Panc1 (cell line): ENCODE results near the gene CRYBG1. TPM values are rescaled to one million over a fixed set of nuclear protein-coding genes. Genes with fewer than 3 reads are reported as not detected.

Experiments
- ATAC-seq: fragments of 200-7000 bp; cut with Tn5 transposase; 2 replicates; pipeline ENCODE4 v1.9.1; 2020; ENCODE audit warnings: mild to moderate bottlenecking, moderate library complexity
- BruUV-seq: library from RNA; stranded (reverse); fragments of 400-500 nt; replicated peaks from 2 replicates; lab custom pipeline; 2021; lab: Mats Ljungman, UMichigan
- CTCF ChIA-PET: fragments of 300-600 bp; sonication (Branson Sonifier 250); formaldehyde crosslinking; loops from one replicate; lab custom pipeline; 2022; ENCODE audit warnings: antibody characterized with exemption; lab: Charles Lee
- POLR2A ChIA-PET: fragments of 300-600 bp; sonication (Branson Sonifier 250); formaldehyde crosslinking; loops from one replicate; lab custom pipeline; 2022; ENCODE audit warnings: antibody characterized with exemption; lab: Charles Lee
- DNase-seq: peaks from one replicate; pipeline ENCODE4 v3.0.0-alpha.2; 2010; ENCODE audit warnings: low read depth, low spot score
- H3K27ac ChIP-seq: 2 replicates; pipeline ENCODE4 v1.5.1; 2011; ENCODE audit warnings: mild to moderate bottlenecking, low read length, inconsistent platforms
- H3K27me3 ChIP-seq: fragments of 200-500 bp; sonication (Bioruptor generic); 2 replicates; pipeline ENCODE4 v1.6.0; 2014; ENCODE audit warnings: low read length, inconsistent platforms; ENCODE audit not compliant: control insufficient read depth, insufficient read depth
- H3K36me3 ChIP-seq: fragments of 200-500 bp; sonication (Bioruptor generic); 2 replicates; pipeline ENCODE4 v1.5.1; 2014; ENCODE audit warnings: inconsistent platforms, mild to moderate bottlenecking, low read length, moderate library complexity; ENCODE audit not compliant: control insufficient read depth, insufficient read depth
- H3K4me1 ChIP-seq: 2 replicates; pipeline ENCODE4 v1.5.1; 2011; ENCODE audit warnings: inconsistent platforms, mild to moderate bottlenecking, low read length, moderate library complexity; ENCODE audit not compliant: control insufficient read depth, insufficient read depth
- H3K4me3 ChIP-seq, 2 experiments: 2 replicates each; pipeline ENCODE4 v1.5.1; 2011 to 2012; ENCODE audit warnings: low read depth in 2 of 2, low read length in 2 of 2, mild to moderate bottlenecking in 2 of 2, inconsistent platforms in 1 of 2, moderate library complexity in 1 of 2
- H3K9me3 ChIP-seq: fragments of 200-500 bp; sonication (Bioruptor generic); 2 replicates; pipeline ENCODE4 v1.5.1; 2014; ENCODE audit warnings: low read depth, mild to moderate bottlenecking, inconsistent platforms, low read length, moderate library complexity; ENCODE audit not compliant: control insufficient read depth, insufficient read depth
- POLR2AphosphoS5 ChIP-seq: IDR thresholded peaks from 2 replicates; pipeline ENCODE4 v1.6.1; 2012; ENCODE audit warnings: mild to moderate bottlenecking, low read depth, low read length, moderate library complexity
- SIN3A ChIP-seq: IDR thresholded peaks from 2 replicates; pipeline ENCODE4 v1.6.1; 2012; ENCODE audit warnings: low read depth, mild to moderate bottlenecking, low read length, moderate library complexity, borderline replicate concordance; ENCODE audit not compliant: insufficient read depth
- TCF7L2 ChIP-seq: IDR thresholded peaks from 2 replicates; pipeline ENCODE4 v1.6.1; 2011; ENCODE audit warnings: mild to moderate bottlenecking, low read depth, low read length, inconsistent platforms
- in situ Hi-C: cut with HindIII; loops from 2 replicates; pipeline ENCODE4 v1.10.0; 2016; ENCODE audit warnings: low sequenced_read_pairs, low pct_unique_long_range_greater_than_20kb
- intact Hi-C: fragments of 100-400 bp; cut with micrococcal nuclease; formaldehyde crosslinking; loops from one replicate; pipeline ENCODE4 v1.10.0; 2022; ENCODE audit not compliant: unreplicated experiment
- total RNA-seq: library from RNA; stranded (reverse); gene quantifications from one replicate; pipeline ENCODE4 v1.2.1, GENCODE V29; 2021; ENCODE audit not compliant: unreplicated experiment
- TF ChIP-seq, protein P1 (sequence below): fragments of 450-650 bp; IDR thresholded peaks from 2 replicates; pipeline ENCODE4 v1.5.1; 2017; ENCODE audit warnings: mild to moderate bottlenecking
- TF ChIP-seq, protein P2 (sequence below), 2 experiments: IDR thresholded peaks; 2 replicates each; pipeline ENCODE4 v1.6.1; 2011 to 2012; ENCODE audit warnings: low read depth in 2 of 2, control low read depth in 1 of 2, low read length in 1 of 2, mild to moderate bottlenecking in 1 of 2, moderate library complexity in 1 of 2; ENCODE audit not compliant: insufficient read depth in 1 of 2

Gene CRYBG1
- total RNA-seq, 1 experiment from 2014 or later = 32.3 TPM

DNA sequence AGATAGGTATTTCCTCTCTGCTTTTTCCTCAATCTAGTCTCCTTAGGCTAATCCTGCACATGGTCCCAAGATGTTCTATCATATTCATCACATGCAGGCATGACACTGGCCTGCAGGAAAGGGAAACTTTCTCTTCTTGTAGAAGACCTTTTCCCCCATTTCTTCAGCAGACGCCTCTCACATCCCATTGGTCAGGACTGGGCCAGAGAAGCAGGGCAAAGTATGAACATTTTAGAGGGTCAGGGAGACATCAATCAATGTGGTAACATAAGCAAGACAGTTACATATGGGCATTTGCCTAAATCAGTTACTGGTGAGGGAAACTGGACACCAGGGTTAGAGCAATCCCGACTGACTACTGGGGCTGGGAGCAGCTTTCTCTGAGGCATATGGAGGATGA lies 90.1 kb downstream of the CRYBG1 start:
- ChIA-PET CTCF (no interaction called here), POLR2A (no interaction called here)
- TF ChIP-seq SIN3A (no peak), TCF7L2 (no peak), POLR2AphosphoS5 (no peak)
- TF ChIP-seq, protein P1, sequence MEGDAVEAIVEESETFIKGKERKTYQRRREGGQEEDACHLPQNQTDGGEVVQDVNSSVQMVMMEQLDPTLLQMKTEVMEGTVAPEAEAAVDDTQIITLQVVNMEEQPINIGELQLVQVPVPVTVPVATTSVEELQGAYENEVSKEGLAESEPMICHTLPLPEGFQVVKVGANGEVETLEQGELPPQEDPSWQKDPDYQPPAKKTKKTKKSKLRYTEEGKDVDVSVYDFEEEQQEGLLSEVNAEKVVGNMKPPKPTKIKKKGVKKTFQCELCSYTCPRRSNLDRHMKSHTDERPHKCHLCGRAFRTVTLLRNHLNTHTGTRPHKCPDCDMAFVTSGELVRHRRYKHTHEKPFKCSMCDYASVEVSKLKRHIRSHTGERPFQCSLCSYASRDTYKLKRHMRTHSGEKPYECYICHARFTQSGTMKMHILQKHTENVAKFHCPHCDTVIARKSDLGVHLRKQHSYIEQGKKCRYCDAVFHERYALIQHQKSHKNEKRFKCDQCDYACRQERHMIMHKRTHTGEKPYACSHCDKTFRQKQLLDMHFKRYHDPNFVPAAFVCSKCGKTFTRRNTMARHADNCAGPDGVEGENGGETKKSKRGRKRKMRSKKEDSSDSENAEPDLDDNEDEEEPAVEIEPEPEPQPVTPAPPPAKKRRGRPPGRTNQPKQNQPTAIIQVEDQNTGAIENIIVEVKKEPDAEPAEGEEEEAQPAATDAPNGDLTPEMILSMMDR = no peak
- TF ChIP-seq, protein P2, sequence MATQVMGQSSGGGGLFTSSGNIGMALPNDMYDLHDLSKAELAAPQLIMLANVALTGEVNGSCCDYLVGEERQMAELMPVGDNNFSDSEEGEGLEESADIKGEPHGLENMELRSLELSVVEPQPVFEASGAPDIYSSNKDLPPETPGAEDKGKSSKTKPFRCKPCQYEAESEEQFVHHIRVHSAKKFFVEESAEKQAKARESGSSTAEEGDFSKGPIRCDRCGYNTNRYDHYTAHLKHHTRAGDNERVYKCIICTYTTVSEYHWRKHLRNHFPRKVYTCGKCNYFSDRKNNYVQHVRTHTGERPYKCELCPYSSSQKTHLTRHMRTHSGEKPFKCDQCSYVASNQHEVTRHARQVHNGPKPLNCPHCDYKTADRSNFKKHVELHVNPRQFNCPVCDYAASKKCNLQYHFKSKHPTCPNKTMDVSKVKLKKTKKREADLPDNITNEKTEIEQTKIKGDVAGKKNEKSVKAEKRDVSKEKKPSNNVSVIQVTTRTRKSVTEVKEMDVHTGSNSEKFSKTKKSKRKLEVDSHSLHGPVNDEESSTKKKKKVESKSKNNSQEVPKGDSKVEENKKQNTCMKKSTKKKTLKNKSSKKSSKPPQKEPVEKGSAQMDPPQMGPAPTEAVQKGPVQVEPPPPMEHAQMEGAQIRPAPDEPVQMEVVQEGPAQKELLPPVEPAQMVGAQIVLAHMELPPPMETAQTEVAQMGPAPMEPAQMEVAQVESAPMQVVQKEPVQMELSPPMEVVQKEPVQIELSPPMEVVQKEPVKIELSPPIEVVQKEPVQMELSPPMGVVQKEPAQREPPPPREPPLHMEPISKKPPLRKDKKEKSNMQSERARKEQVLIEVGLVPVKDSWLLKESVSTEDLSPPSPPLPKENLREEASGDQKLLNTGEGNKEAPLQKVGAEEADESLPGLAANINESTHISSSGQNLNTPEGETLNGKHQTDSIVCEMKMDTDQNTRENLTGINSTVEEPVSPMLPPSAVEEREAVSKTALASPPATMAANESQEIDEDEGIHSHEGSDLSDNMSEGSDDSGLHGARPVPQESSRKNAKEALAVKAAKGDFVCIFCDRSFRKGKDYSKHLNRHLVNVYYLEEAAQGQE (IDR thresholded peaks at IDR 0.05; ENCODE audit: insufficient read depth in 1 of 2, low read depth in 2 of 2, low read length in 1 of 2) = no peak
- Histone ChIP-seq H3K27ac (no peak overlapping the region), H3K9me3 (no peaks in the 10 kb centered on the region), H3K4me3 (no peak overlapping the region), H3K4me1 (no peaks in the 10 kb centered on the region), H3K27me3 (no peaks in the 10 kb centered on the region), H3K36me3 (no peaks in the 10 kb centered on the region)
- intact Hi-C loops (no loop called here), in situ Hi-C loops (no loop called here)
- BruUV-seq = no TSS peak
- DNase-seq (no peak), ATAC-seq (no peak)

DNA sequence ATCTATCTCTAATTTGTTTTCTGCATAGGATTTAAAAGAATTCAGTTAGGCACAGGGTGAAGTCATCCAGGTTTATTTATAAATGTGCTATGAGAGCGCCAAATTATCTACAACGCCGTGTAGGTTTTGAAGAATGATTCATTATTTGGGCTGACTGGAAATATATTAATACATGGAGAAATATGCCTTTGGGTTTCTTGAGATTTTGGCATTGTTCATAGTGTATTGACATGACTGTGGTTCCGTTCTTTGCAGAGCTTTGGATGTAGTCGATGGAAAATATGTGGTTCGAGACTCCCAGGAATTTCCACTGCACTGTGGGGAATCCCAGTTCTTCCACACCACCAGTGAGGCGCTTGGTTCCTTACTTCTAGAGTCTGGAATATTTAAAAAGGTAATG lies 90.9 kb downstream of the CRYBG1 start:
- intact Hi-C loops (no loop called here), in situ Hi-C loops (no loop called here)
- POLR2A ChIA-PET = interaction anchor here (0.7 kb wide), 1 partner anchor 26 kb away, joined by 7 read pairs; no protein-coding TSS in a partner anchor
- Histone ChIP-seq H3K4me1 (no peaks in the 10 kb centered on the region), H3K27me3 (no peaks in the 10 kb centered on the region), H3K4me3 (no peak overlapping the region), H3K9me3 (no peaks in the 10 kb centered on the region), H3K27ac (no peak overlapping the region), H3K36me3 (no peaks in the 10 kb centered on the region)
- TF ChIP-seq TCF7L2 = no peak
- TF ChIP-seq POLR2AphosphoS5 = no peak
- TF ChIP-seq, protein P1 = no peak
- TF ChIP-seq SIN3A = no peak
- TF ChIP-seq, protein P2 (IDR thresholded peaks at IDR 0.05; ENCODE audit: insufficient read depth in 1 of 2, low read depth in 2 of 2, low read length in 1 of 2) = no peak
- no peak for DNase-seq
- ATAC-seq = no peak
- CTCF ChIA-PET = no interaction called here
- BruUV-seq = no TSS peak
